ENCODE data around the gene KLHL17. TPM values are rescaled to one million over a fixed set of nuclear protein-coding genes. Genes with fewer than 3 reads are reported as not detected.

Gene KLHL17
- total and polyA plus RNA-seq, 9 of the 15 experiments (the other 6 are each of a cell fraction or from before 2014, with no cell fraction given) = 0.14 to 84.8 (median 13.0) TPM

DNA sequence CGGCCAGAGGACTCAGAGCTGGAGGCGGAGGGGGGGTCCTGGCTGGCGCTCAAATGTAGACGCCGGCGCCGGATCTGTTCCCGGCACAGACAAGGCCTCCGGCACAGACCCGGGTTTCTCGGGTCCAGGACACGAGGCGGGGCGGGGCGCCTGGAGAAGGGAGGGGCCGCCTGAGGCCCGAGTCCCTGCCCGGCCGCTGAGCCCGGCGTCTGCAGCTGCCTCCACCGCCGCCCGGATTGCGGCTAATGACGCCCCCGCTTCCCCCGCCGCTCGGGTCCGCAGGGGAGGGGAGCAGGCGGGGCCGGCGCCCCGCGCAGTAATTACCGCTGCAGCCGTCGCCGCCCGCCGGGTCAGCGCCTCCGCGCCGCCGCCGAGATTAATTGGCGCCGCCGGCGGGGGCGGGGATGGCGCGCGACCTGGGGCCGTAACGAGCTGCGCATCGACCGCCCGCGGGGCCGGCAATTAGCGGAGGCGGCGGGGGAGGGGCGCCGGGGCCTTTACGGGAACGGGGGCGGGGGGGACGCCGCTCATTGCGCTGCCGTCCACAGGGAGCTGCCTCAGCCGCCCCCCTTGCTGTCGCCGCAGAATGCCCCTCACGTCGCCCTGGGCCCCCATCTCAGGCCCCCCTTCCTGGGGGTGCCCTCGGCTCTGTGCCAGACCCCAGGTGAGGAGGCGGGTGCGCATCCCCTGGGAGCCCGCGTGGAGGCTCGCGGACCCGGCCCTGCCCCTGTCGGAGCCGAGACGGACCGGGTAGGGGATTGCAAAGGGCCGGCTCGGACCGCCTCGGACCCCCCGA, 18.6 kb upstream of the KLHL17 start (continued):
- TF ChIP-seq FOS (IDR thresholded peaks at IDR 0.05; ENCODE audit: extremely low read depth, insufficient read length) = no peak
- no peak for TF ChIP-seq IRF2 (CRISPR knock-in tag; IDR thresholded peaks at IDR 0.05)
- TF ChIP-seq, protein P1, sequence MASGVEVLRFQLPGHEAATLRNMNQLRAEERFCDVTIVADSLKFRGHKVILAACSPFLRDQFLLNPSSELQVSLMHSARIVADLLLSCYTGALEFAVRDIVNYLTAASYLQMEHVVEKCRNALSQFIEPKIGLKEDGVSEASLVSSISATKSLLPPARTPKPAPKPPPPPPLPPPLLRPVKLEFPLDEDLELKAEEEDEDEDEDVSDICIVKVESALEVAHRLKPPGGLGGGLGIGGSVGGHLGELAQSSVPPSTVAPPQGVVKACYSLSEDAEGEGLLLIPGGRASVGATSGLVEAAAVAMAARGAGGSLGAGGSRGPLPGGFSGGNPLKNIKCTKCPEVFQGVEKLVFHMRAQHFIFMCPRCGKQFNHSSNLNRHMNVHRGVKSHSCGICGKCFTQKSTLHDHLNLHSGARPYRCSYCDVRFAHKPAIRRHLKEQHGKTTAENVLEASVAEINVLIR (CRISPR knock-in tag; IDR thresholded peaks at IDR 0.05) = no peak
- TF ChIP-seq POLR2AphosphoS2 (IDR thresholded peaks at IDR 0.05; ENCODE audit: low read length) = no peak
- TF ChIP-seq, protein P2, sequence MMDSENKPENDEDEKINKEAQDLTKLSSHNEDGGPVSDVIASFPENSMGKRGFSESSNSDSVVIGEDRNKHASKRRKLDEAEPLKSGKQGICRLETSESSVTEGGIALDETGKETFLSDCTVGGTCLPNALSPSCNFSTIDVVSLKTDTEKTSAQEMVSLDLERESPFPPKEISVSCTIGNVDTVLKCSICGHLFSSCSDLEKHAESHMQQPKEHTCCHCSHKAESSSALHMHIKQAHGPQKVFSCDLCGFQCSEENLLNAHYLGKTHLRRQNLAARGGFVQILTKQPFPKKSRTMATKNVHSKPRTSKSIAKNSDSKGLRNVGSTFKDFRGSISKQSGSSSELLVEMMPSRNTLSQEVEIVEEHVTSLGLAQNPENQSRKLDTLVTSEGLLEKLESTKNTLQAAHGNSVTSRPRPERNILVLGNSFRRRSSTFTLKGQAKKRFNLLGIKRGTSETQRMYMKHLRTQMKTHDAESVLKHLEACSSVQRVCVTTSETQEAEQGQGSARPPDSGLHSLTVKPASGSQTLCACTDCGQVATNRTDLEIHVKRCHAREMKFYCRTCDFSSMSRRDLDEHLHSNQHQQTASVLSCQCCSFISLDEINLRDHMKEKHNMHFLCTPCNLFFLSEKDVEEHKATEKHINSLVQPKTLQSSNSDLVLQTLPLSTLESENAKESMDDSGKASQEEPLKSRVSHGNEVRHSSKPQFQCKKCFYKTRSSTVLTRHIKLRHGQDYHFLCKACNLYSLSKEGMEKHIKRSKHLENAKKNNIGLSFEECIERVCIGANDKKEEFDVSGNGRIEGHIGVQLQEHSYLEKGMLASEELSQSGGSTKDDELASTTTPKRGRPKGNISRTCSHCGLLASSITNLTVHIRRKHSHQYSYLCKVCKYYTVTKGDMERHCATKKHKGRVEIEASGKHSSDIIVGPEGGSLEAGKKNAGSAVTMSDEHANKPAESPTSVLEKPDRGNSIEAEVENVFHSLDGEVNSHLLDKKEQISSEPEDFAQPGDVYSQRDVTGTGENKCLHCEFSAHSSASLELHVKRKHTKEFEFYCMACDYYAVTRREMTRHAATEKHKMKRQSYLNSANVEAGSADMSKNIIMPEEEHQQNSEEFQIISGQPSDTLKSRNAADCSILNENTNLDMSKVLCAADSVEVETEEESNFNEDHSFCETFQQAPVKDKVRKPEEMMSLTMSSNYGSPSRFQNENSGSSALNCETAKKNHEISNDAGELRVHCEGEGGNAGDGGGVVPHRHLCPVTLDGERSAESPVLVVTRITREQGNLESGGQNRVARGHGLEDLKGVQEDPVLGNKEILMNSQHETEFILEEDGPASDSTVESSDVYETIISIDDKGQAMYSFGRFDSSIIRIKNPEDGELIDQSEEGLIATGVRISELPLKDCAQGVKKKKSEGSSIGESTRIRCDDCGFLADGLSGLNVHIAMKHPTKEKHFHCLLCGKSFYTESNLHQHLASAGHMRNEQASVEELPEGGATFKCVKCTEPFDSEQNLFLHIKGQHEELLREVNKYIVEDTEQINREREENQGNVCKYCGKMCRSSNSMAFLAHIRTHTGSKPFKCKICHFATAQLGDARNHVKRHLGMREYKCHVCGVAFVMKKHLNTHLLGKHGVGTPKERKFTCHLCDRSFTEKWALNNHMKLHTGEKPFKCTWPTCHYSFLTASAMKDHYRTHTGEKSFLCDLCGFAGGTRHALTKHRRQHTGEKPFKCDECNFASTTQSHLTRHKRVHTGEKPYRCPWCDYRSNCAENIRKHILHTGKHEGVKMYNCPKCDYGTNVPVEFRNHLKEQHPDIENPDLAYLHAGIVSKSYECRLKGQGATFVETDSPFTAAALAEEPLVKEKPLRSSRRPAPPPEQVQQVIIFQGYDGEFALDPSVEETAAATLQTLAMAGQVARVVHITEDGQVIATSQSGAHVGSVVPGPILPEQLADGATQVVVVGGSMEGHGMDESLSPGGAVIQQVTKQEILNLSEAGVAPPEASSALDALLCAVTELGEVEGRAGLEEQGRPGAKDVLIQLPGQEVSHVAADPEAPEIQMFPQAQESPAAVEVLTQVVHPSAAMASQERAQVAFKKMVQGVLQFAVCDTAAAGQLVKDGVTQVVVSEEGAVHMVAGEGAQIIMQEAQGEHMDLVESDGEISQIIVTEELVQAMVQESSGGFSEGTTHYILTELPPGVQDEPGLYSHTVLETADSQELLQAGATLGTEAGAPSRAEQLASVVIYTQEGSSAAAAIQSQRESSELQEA (IDR thresholded peaks at IDR 0.05; ENCODE audit: low read depth) = no peak
- 0 out of 2 replicates have a peak, but pooled peaks have one; percentile 13 for TF ChIP-seq RBFOX2 (IDR thresholded peaks at IDR 0.05; ENCODE audit: low read depth, low read length)
- TF ChIP-seq ESRRA (IDR thresholded peaks at IDR 0.05; ENCODE audit: borderline replicate concordance, low read depth) = 0 out of 2 replicates have a peak, but pooled peaks have one; percentile 24
- no peak for TF ChIP-seq ZC3H4 (CRISPR knock-in tag; IDR thresholded peaks at IDR 0.05; ENCODE audit: borderline replicate concordance)
- TF ChIP-seq ZNF253 (CRISPR knock-in tag; conservative IDR thresholded peaks at IDR 0.05) = no peak
- no peak for TF ChIP-seq TCF3 (CRISPR knock-in tag; IDR thresholded peaks at IDR 0.05)
- no peak for TF ChIP-seq CBX5 (IDR thresholded peaks at IDR 0.05; ENCODE audit: borderline replicate concordance, low read depth)
- TF ChIP-seq, protein P3, sequence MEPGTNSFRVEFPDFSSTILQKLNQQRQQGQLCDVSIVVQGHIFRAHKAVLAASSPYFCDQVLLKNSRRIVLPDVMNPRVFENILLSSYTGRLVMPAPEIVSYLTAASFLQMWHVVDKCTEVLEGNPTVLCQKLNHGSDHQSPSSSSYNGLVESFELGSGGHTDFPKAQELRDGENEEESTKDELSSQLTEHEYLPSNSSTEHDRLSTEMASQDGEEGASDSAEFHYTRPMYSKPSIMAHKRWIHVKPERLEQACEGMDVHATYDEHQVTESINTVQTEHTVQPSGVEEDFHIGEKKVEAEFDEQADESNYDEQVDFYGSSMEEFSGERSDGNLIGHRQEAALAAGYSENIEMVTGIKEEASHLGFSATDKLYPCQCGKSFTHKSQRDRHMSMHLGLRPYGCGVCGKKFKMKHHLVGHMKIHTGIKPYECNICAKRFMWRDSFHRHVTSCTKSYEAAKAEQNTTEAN (CRISPR knock-in tag; IDR thresholded peaks at IDR 0.05) = no peak
- peak; percentile 96 for TF ChIP-seq CTBP1 (IDR thresholded peaks at IDR 0.05; ENCODE audit: borderline replicate concordance)
- TF ChIP-seq KAT7 (CRISPR knock-in tag; IDR thresholded peaks at IDR 0.05; ENCODE audit: borderline replicate concordance) = no peak
- no peak for TF ChIP-seq NBN (IDR thresholded peaks at IDR 0.05; ENCODE audit: low read depth)
- TF ChIP-seq WHSC1 (IDR thresholded peaks at IDR 0.05; ENCODE audit: low read length) = no peak
- no peak for TF ChIP-seq MCM2 (IDR thresholded peaks at IDR 0.05; ENCODE audit: low read depth)
- TF ChIP-seq NEUROD1 (IDR thresholded peaks at IDR 0.05; ENCODE audit: borderline replicate concordance, low read depth, low read length, partially characterized antibody) = no peak
- TF ChIP-seq NR3C1 (CRISPR knock-in tag; IDR thresholded peaks at IDR 0.05) = no peak
